HG03175 (cell line): ENCODE results near the gene SP100.

Experiments
- ATAC-seq: cut with Tn5 transposase; IDR thresholded peaks from one replicate; pipeline ENCODE4 v1.9.1; 2021; ENCODE audit warnings: mild to moderate bottlenecking, moderate library complexity; ENCODE audit not compliant: unreplicated experiment

SP100 gene

GRCh38 chr2:230592775-230593174 lies 176.8 kb downstream of the SP100 start:
- no peak for ATAC-seq
